A673 (cell line): ENCODE results near the gene DAB1. TPM values are rescaled to one million over a fixed set of nuclear protein-coding genes. Genes with fewer than 3 reads are reported as not detected.

ENCODE experiments used
- BruUV-seq: library from RNA; stranded (reverse); fragments of 400-500 nt; replicated peaks from 2 replicates; lab custom pipeline; 2021; lab: Mats Ljungman, UMichigan
- CTCF ChIA-PET: fragments of 300-600 bp; sonication (Branson Sonifier 250); formaldehyde crosslinking; loops from one replicate; lab custom pipeline; 2022; ENCODE audit warnings: antibody characterized with exemption; lab: Charles Lee
- POLR2A ChIA-PET: fragments of 300-600 bp; sonication (Branson Sonifier 250); formaldehyde crosslinking; loops from one replicate; lab custom pipeline; 2022; ENCODE audit warnings: antibody characterized with exemption; ENCODE audit not compliant: low non-redundant PET; lab: Charles Lee
- DNase-seq: peaks from one replicate; pipeline ENCODE4 v3.0.0-alpha.2; 2015; ENCODE audit warnings: low spot score
- H3K27ac ChIP-seq: fragments of 200-600 bp; sonication (generic); 2 replicates; pipeline ENCODE4 v1.5.1; 2016; ENCODE audit warnings: mixed run types, low read depth, mild to moderate bottlenecking, mixed read lengths, antibody characterized with exemption, low read length; ENCODE audit not compliant: poor library complexity, severe bottlenecking
- H3K27me3 ChIP-seq: fragments of 200-600 bp; sonication (generic); replicated peaks from 2 replicates; pipeline ENCODE4 v1.6.1; 2017; ENCODE audit warnings: mixed run types, low read depth, mild to moderate bottlenecking, mixed read lengths, antibody characterized with exemption, low read length; ENCODE audit not compliant: insufficient read depth, poor library complexity
- H3K36me3 ChIP-seq: fragments of 200-600 bp; sonication (generic); 2 replicates; pipeline ENCODE4 v1.6.1; 2016; ENCODE audit warnings: mixed run types, mild to moderate bottlenecking, mixed read lengths, antibody characterized with exemption, low read length; ENCODE audit not compliant: insufficient read depth, poor library complexity, severe bottlenecking
- H3K4me1 ChIP-seq: fragments of 200-600 bp; sonication (generic); 2 replicates; pipeline ENCODE4 v1.6.1; 2017; ENCODE audit warnings: mixed run types, mild to moderate bottlenecking, mixed read lengths, antibody characterized with exemption, low read length; ENCODE audit not compliant: insufficient read depth, poor library complexity, severe bottlenecking
- H3K4me3 ChIP-seq: fragments of 200-600 bp; sonication (generic); 2 replicates; pipeline ENCODE4 v1.5.1; 2016; ENCODE audit warnings: low read depth, mixed run types, mild to moderate bottlenecking, mixed read lengths, low read length; ENCODE audit not compliant: poor library complexity, severe bottlenecking
- H3K9me3 ChIP-seq: fragments of 200-600 bp; sonication (generic); 2 replicates; pipeline ENCODE4 v1.6.1; 2016; ENCODE audit warnings: mixed run types, low read depth, mild to moderate bottlenecking, mixed read lengths, antibody characterized with exemption, low read length; ENCODE audit not compliant: poor library complexity, severe bottlenecking
- EZH2 ChIP-seq: fragments of 200-600 bp; sonication (generic); IDR thresholded peaks from 2 replicates; pipeline ENCODE4 v1.6.1; 2017; ENCODE audit warnings: borderline replicate concordance, low read depth, mild to moderate bottlenecking, mixed read lengths, antibody characterized with exemption, low read length; ENCODE audit not compliant: poor library complexity, severe bottlenecking
- intact Hi-C: fragments of 100-400 bp; cut with micrococcal nuclease; formaldehyde crosslinking; loops from one replicate; pipeline ENCODE4 v1.10.0; 2022; ENCODE audit not compliant: unreplicated experiment
- total RNA-seq: library from RNA; stranded (reverse); gene quantifications from 2 replicates; pipeline ENCODE4 v1.2.3, GENCODE V29; 2021
- TF ChIP-seq, protein P1 (sequence below): fragments of 300-800, 200-600 bp; sonication (generic); conservative IDR thresholded peaks from 2 replicates; pipeline ENCODE4 v1.5.1; 2017; ENCODE audit warnings: low read depth, mild to moderate bottlenecking, antibody characterized with exemption, low read length, moderate library complexity, mixed read lengths

Gene DAB1
- total RNA-seq, 1 experiment from 2014 or later: 112 TPM

DNA sequence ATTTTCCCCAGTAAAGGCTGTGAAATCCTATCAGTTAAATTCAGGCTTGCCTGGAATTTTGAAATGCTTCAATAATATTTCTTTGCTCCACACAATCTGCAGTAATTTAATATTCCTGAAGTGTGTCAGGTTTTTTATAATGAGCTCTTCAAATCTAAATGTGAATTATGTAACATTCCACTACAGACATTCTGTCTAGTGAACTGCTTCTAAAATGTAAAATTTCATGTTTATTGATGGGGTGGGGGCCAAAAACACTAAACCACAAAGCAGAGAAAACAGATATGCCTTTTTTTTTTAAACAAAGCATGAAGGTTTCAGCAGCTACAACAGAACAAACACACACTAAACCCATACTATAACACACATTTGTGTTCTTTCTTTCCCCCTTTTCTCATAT lies 129.7 kb downstream of the DAB1 start:
- no peaks in the 10 kb centered on the region for H3K27me3 ChIP-seq
- H3K36me3 ChIP-seq: no peaks in the 10 kb centered on the region
- ChIA-PET POLR2A (no interaction called here), CTCF (interaction anchor here (0.7 kb wide), 1 partner anchor 20 kb away, joined by 3 read pairs; no protein-coding TSS in a partner anchor)
- no peak for DNase-seq
- no TSS peak for BruUV-seq
- peaks cover 24% of the 10 kb centered on the region for H3K4me1 ChIP-seq
- H3K4me3 ChIP-seq: no peak overlapping the region
- H3K9me3 ChIP-seq: no peaks in the 10 kb centered on the region
- H3K27ac ChIP-seq: no peak overlapping the region
- TF ChIP-seq, protein P1, sequence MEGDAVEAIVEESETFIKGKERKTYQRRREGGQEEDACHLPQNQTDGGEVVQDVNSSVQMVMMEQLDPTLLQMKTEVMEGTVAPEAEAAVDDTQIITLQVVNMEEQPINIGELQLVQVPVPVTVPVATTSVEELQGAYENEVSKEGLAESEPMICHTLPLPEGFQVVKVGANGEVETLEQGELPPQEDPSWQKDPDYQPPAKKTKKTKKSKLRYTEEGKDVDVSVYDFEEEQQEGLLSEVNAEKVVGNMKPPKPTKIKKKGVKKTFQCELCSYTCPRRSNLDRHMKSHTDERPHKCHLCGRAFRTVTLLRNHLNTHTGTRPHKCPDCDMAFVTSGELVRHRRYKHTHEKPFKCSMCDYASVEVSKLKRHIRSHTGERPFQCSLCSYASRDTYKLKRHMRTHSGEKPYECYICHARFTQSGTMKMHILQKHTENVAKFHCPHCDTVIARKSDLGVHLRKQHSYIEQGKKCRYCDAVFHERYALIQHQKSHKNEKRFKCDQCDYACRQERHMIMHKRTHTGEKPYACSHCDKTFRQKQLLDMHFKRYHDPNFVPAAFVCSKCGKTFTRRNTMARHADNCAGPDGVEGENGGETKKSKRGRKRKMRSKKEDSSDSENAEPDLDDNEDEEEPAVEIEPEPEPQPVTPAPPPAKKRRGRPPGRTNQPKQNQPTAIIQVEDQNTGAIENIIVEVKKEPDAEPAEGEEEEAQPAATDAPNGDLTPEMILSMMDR: no peak
- no peak for TF ChIP-seq EZH2
- intact Hi-C loops: no loop called here

- no peak overlapping the region for H3K4me3 ChIP-seq
- BruUV-seq: no TSS peak
- POLR2A ChIA-PET: interaction anchor here (0.5 kb wide), 1 partner anchor 18 kb away, joined by 4 read pairs; no protein-coding TSS in a partner anchor
- no peak for DNase-seq
- no peak overlapping the region for H3K27ac ChIP-seq
- H3K36me3 ChIP-seq: no peaks in the 10 kb centered on the region
- no peaks in the 10 kb centered on the region for H3K9me3 ChIP-seq
- intact Hi-C loops: no loop called here
- TF ChIP-seq, protein P1: 0 out of 2 replicates have a peak, but pooled peaks have one; percentile 21
- TF ChIP-seq EZH2: no peak
- CTCF ChIA-PET: no interaction called here
- peaks cover 24% of the 10 kb centered on the region for H3K4me1 ChIP-seq
- no peaks in the 10 kb centered on the region for H3K27me3 ChIP-seq
Observed at GRCh38 chr1:57293214-57293613, 130.6 kb downstream of the DAB1 start.

GRCh38 chr1:57289781-57290180 lies 134.1 kb downstream of the DAB1 start:
- no peak overlapping the region for H3K27ac ChIP-seq
- no TSS peak for BruUV-seq
- intact Hi-C loops: no loop called here
- no peaks in the 10 kb centered on the region for H3K36me3 ChIP-seq
- ChIA-PET CTCF (no interaction called here), POLR2A (no interaction called here)
- DNase-seq: no peak
- TF ChIP-seq, protein P1: no peak
- TF ChIP-seq EZH2: no peak
- no peaks in the 10 kb centered on the region for H3K27me3 ChIP-seq
- H3K4me1 ChIP-seq: peaks cover 14% of the 10 kb centered on the region
- H3K9me3 ChIP-seq: no peaks in the 10 kb centered on the region
- no peak overlapping the region for H3K4me3 ChIP-seq
